Left forelimb (tissue), 1 donor: ENCODE measurements around the gene MTFR1L.
A peak's percentile ranks its signal among the peaks of the same experiment; 100 is the strongest.

Experiments used
- DNase-seq: peaks from one replicate; pipeline ENCODE4 v3.0.0-alpha.2; 2018; ENCODE audit warnings: low spot score

MTFR1L gene

GRCh38 chr1:25861316-25862286 lies 41.8 kb downstream of the MTFR1L start:
- DNase-seq: no peak

- DNase-seq: no peak
Observed at GRCh38 chr1:25862785-25863485, 43.2 kb downstream of the MTFR1L start.

GRCh38 chr1:25863486-25864262 lies 43.9 kb downstream of the MTFR1L start:
- DNase-seq: no peak

- DNase-seq: no peak
Observed at GRCh38 chr1:25864434-25864833, 44.7 kb downstream of the MTFR1L start.

GRCh38 chr1:25866288-25866687 lies 46.5 kb downstream of the MTFR1L start:
- no peak for DNase-seq

- no peak for DNase-seq
Observed at GRCh38 chr1:25867210-25867991, 47.6 kb downstream of the MTFR1L start.

GRCh38 chr1:25869909-25870606 lies 50.3 kb downstream of the MTFR1L start:
- no peak for DNase-seq

- no peak for DNase-seq
Observed at GRCh38 chr1:25870614-25871013, 50.9 kb downstream of the MTFR1L start.

- DNase-seq: no peak
Observed at GRCh38 chr1:25871086-25871703, 51.4 kb downstream of the MTFR1L start.

GRCh38 chr1:25871704-25872494 lies 52.1 kb downstream of the MTFR1L start:
- DNase-seq: no peak

- no peak for DNase-seq
Observed at GRCh38 chr1:25872713-25873112, 53.0 kb downstream of the MTFR1L start.

- no peak for DNase-seq
Observed at GRCh38 chr1:25873120-25873519, 53.4 kb downstream of the MTFR1L start.

GRCh38 chr1:25874209-25874608 lies 54.5 kb downstream of the MTFR1L start:
- no peak for DNase-seq

GRCh38 chr1:25874635-25875153 lies 54.9 kb downstream of the MTFR1L start:
- DNase-seq: no peak

GRCh38 chr1:25875154-25875855 lies 55.6 kb downstream of the MTFR1L start, which contains the start of gene PAQR7:
TSS of gene PAQR7 (minus strand) at chr1:25875708. CDS start at chr1:25863839, 11,869 bp downstream.
- peak; percentile 83 for DNase-seq

GRCh38 chr1:25875856-25876692 lies 56.3 kb downstream of the MTFR1L start:
- no peak for DNase-seq

GRCh38 chr1:25876693-25877077 lies 56.9 kb downstream of the MTFR1L start:
- DNase-seq: no peak

GRCh38 chr1:25877155-25877554 lies 57.4 kb downstream of the MTFR1L start:
- DNase-seq: no peak
